ENCODE results near the gene PTPN1. TPM values are rescaled to one million over a fixed set of nuclear protein-coding genes. Genes with fewer than 3 reads are reported as not detected.
"Not testable (repeated sequence)": the region's sequence is repeated elsewhere in the genome, so short reads cannot be mapped to it uniquely, and the experiment has no call there.

The PTPN1 gene
- polyA plus RNA-seq, 4 donors, result 22.1 to 33.4 (median 32.0) TPM

DNA sequence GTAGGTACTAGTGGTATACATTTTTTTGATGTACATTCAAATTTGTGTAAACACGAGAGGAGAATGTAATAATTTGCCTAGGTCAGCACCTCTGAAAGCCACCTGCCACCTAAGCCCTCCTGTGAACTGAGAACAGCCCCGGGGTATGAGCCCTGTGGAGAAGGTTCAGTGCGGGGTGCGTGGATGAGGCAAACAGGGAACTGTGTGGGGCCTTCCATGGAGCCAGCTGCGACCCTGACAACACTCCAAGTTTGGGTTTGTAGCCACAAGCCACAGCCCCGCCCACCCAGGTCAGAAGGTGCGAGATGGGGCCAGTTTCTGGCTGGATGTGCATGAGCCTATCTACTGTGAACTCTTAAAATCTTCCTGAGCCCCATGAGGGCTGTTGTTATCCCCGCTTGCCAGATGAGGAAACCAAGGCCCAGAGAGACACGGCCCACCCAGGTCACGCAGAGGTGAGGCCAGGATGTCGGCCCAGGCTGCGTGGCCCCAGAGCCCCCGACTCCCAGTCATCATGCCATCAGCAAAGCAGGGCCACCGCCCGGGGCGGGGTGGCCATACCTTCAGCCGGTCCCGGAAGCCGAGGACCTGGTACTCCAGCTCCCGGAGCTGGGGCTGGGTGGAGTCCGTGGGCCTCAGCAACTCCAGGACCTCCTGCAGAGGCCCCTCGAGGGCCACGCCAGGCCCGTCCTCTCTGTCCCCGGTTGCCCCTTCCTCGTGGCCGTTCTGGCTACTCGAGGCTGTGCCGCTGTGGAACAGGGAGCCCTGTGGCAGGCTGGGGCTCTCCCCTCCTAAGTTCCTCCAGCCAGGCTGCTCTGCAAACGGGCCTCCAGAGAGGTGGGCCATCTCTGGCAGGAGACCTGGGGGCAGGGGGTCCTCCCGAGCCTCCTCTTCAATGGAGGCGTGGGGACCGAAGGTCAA, 91.6 kb downstream of the PTPN1 start:
- DNase-seq (ENCODE audit: low read depth in 4 of 4, low spot score in 3 of 4), result no peak

DNA sequence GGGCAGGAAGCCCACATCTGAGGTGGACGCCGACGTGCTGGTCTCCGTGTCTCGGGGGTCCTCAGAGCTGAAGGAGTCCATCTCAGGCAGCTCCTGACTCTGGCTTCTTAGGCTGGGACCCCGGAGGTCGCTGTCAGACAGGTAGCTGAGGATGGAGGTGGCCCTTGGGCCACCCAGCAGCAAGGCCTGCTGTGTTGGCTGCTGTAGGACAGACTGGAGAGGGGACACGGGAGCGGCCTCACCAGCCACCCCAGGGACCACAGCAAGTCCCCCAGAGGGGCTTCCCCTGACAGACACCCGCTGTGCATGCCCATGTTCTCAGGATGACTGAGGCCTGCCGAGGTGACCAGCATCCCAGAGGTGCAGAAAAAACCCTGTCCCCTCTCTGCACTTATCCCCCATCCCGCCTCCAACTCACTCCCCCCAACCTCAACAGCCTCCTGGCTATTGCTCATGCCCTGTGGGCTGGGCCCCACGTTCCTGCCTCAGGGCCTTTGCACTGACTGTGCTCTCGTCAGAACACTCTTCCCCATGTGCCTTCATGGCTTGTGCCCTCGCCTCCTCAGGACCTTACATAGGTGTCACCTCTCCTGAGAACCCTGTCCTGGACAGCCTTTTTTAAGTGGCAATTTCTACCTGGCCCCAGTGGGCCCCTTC, 92.4 kb downstream of the PTPN1 start:
- no peak for DNase-seq (ENCODE audit: low read depth in 4 of 4, low spot score in 3 of 4)

DNA sequence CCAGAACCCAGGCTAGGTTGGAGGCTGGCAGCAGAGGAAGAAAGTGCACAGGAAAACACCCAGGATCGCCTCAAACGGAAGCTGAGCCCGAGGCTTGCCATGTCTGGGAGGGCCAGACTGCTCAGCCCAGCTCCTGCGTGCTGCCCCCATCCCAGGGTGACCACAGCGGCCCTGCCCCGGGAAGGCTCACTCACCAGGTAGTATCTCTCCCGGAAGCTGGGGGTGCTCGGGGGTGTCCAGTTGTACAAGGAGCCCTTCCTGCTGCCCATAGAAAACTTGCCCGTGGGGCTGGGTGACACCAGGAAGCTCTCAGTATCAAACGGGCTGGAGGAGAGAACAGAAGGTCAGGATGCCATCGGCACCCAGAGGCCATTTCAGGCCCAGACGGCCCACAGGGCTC, 94.3 kb downstream of the PTPN1 start:
- DNase-seq (ENCODE audit: low read depth in 4 of 4, low spot score in 3 of 4), result no peak

DNA sequence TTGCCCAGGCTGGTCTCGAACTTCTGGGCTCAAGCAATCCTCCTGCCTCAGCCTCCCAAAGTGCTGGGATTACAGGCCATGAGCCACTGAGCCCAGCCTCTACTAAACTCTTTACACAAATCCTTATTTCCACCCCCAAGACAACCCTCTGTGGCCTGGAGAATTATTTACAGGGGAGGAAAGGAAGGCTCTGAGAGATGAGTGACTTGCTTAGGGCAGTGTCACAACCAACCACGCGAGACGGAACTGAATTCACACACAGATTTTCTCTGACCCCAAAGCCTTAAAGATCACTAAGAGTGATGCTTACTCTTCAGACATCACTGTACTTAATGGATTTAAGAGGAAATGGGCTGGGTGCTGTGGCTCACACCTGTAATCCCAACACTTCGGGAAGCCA, 95.0 kb downstream of the PTPN1 start:
- no peak for DNase-seq (ENCODE audit: low read depth in 4 of 4, low spot score in 3 of 4)

DNA sequence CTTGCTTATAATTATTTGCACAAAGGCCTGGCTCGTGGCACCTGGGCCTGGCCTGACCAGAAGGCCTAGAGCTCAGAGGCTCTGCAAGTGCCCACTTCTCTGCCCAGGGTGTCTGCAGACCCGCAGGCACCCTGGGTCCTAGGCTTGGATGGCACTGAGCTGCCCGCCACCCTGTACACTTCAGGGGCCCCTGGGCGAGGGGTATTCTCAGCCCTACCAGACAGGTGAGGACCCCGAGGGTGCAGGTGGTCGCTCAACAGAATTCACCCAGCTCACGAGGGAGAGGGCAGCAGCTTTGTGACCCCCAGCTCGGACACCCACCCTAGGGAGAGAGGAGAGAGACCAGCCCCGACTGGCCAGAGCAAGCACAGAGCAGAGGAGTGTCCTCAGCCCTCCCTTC, 97.3 kb downstream of the PTPN1 start:
- no peak for DNase-seq (ENCODE audit: low read depth in 4 of 4, low spot score in 3 of 4)

DNA sequence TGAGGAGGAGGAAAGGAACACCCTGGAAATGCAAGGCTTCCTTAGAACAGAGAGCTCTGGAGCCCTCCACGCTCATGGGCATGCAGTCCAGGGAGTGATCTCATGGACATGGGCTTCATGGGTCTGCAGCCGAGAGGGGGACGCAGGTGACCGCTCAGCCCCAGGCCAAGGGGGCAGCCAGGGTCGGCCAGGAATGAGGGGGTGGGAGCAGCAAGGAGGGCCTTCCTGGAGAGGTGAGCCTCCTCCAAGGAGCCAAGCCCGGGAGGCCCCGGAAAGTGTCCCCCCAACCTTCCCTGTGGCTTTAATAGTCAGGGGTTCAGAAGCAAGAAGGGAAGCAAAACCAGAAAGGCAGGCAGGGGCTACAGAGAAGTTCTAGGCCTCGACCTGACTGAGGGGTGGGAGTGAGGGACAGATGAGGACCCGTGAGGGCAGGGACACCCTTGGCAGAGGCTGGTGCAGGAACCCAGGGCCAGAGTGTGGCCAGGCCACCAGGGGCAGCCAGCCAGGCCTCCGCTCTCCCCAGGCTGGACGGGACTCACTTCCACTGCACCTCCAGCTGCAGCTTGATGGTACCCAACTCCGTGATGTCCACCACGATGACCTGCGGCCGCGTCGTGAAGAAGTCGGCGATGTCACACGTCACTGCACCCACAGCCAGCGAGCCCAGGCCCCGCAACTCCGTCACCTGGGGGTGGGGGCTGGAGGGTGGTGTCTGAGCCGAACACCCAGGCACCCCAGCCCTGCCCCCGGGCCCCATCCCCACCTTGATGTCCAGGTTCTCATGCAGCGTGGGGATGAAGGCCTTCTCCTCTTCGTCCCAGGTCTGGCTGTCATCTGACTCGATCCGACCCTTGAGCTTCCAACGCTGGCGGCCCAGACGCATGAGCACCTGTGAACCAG, 97.9 kb downstream of the PTPN1 start:
- DNase-seq (ENCODE audit: low read depth in 4 of 4, low spot score in 3 of 4), result no peak

DNA sequence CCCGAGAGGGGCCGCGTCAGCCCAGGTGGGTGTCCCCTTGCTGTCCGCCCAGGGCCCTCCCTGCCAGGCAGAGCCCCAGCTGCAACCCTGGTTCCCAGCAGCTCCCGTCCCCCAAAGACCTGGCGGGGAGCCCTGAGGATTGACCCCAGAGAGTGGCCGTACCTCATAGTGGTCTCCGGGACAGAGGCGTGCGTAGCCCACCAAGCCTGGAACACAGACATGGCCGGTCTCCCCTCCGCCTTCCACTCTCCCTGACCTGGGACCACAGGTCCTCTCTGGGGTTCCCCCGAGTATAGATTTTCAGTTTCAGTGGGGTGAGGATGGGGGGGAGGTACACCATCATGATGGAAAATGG, 98.5 kb downstream of the PTPN1 start:
- DNase-seq (ENCODE audit: low read depth in 4 of 4, low spot score in 3 of 4), result no peak

DNA sequence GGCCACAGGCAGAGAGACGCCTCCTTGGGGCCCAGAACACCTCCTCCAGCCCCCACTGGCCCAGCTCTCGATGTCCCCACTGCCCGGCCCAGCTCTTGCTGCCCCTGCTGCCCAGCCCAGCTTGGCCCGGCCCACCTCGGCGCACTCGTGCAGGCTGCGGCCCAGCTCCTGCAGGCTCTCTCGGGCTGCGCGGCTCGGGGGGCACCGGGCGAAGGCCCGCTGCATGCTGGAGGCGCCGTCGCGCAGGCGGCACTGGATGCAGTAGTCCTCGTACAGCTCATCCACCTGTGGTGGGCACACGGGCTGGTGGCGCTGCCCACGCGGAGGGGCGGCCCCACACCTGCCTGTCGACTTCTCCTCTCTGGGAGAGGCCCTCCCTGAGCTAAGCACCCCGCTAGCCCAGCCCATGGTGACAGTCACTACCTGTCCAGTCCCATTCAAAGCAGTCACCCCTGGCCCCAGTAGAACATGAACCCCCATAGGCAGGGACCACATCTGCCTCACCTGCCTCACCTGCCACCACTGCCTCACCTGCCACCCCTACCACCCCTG, 99.3 kb downstream of the PTPN1 start:
- no peak for DNase-seq (ENCODE audit: low read depth in 4 of 4, low spot score in 3 of 4)

DNA sequence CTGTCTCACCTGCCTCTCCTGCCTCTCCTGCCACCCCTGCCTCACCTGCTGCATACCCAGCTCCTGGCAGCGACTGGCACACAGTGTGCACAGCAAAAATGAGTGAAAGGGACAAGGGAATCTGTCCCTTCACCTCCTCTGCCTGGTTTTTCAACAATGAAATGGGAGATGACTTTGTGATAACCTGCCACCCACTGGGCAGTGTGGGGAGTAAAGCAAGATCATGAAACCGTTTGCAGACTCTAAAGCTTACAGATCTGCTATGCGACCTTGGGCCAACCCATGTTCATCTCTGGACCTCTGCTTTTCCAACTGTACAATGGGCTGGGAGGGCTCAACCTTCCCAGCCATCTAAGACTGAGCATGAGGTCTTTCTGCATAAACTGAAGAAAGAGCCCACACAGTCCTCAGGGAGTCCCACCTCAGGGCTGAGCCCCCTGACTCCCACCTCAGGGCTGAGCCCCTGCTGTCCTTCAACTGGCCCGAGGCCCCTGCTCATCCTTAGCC, 100.1 kb downstream of the PTPN1 start:
- no peak for DNase-seq (ENCODE audit: low read depth in 4 of 4, low spot score in 3 of 4)

DNA sequence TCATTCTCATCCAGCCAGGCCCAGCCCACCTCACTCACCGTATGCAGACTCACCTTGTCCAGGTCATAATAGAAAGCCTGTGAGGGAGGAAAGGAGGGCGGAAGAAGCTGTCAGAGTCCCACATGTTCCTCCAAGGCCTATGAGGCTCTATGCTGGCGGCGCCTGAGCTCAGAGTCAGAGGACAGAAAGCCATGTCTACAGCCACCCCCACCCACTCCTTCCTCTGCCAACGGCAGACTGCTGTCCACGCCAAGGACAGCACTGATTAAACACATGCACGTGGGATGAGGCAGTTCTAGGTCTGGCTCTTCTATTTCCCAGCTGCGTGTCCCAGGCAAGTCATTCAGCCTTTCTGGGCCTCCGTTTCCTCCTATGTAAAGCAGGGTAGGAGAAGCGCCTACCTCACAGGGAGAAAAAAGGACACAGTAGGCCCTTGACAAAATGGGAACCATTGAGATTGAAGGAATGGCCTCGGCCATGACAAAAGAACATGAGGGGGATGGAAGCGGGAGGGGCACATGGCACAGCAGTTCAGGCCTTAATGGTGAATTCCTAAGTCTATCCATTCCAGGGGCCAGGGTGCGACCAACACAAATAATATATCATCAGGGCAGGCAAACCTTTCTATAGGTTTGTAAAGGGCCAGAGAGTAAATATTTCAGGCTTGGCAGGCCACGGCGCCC, 101.1 kb downstream of the PTPN1 start:
- no peak for DNase-seq (ENCODE audit: low read depth in 4 of 4, low spot score in 3 of 4)

DNA sequence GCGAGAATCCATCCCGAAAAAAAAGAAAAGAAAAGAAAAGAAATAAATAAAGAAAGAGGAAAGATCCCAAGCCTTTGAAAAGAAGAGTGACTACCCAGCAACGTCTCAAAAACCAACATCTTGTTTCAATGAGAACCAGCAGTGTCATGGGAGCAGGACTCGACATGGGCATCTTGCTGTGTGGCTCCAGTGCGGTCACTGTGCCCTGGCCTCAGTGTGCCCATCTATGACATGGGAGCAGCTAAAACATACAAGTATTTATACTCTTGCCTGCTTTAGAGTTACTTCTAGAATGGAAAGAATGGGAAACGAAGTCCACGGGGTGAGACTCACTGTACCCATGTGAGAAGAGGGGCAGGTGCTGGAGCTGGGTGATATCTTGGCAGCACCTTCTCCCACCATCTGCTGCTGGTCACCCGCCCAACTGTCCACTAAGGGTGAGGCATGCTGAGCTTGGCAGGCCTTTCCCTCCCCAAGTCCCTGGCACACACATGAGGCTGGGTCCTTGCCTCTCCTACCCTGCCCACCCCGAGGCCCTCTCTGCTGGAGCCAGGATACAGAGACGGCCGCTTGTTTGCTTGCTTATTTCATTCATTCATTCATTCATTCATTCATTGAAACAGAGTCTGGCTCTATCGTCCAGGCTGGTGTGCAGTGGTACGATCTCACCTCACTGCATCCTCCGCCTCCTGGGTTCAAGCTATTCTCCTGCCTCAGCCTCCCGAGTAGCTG, 103.4 kb downstream of the PTPN1 start:
- no peak for DNase-seq (ENCODE audit: low read depth in 4 of 4, low spot score in 3 of 4)

DNA sequence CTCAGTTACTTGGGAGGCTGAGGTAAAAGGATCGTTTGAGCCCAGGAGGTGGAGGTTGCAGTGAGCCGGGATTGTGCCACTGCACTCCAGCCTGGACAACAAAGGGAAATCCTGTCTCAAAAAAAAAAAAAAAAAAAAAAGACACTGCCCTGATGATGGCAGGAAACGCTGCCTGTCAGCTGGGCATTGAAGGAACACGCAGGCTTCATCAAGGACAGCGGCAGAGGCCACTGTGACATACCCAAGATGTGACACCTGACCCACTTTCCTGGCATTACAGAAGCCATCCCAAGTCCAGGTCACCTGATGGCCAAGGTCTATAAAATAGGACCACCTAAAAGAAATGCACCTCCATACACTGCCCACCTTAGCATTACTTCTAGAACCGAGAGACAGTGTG, 105.2 kb downstream of the PTPN1 start:
- no peak for DNase-seq (ENCODE audit: low read depth in 4 of 4, low spot score in 3 of 4)

DNA sequence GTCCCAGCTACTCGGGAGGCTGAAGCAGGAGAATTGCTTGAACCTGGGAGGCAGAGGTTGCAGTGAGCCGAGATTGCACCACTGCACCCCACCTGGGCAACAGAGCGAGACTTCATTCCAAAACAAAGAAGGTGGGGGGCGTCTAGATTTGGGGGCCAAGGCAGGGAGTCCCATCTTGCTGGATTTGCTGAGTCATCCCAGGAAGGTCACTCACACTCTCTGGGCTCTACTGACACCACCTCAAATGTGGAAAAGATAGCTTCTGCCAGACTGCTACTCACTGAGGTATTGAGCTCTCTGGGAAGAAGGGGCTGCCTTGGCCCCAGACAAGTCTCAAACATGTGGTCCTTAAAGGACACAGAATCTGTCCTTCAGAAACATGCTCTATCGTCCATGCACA, 106.8 kb downstream of the PTPN1 start:
- no peak for DNase-seq (ENCODE audit: low read depth in 4 of 4, low spot score in 3 of 4)

DNA sequence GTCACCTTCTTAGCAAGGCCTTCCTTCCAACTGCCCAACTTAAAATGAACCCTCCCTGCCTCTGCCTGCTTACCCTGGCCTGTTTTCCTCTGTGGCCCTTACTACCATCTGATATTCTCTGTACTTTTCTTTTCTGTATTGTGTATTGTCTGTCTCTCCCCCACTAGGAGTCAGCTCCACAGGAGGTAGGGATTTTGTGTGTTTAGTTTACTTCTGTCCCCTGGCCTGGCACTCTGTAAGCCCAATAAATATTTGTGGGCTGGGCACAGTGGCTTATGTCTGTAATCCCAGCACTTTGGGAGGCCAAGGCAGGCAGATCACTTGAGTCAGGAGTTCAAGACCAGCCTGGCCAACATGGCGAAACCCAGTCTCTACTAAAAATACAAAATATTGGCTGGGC, 108.4 kb downstream of the PTPN1 start:
- DNase-seq (ENCODE audit: low read depth in 4 of 4, low spot score in 3 of 4), result no peak

DNA sequence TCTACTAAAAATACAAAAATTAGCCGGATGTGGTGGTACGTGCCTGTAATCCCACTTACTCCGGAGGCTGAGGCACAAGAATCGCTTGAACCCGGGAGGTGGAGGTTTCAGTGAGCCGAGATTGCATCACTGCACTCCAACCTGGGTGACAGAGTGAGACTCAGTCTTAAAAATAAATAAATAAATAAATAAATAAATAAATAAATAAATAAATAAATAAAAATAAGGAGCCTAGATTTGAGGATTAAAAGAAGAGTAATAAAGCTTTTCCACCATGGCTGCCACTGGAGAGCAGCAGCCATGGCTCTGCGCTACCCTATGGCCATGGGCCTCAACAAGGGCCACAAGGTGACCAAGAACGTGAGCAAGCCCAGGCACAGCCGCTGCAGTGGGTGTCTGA, 110.3 kb downstream of the PTPN1 start:
- not testable (repeated sequence) for DNase-seq (ENCODE audit: low read depth in 4 of 4, low spot score in 3 of 4)

DNA sequence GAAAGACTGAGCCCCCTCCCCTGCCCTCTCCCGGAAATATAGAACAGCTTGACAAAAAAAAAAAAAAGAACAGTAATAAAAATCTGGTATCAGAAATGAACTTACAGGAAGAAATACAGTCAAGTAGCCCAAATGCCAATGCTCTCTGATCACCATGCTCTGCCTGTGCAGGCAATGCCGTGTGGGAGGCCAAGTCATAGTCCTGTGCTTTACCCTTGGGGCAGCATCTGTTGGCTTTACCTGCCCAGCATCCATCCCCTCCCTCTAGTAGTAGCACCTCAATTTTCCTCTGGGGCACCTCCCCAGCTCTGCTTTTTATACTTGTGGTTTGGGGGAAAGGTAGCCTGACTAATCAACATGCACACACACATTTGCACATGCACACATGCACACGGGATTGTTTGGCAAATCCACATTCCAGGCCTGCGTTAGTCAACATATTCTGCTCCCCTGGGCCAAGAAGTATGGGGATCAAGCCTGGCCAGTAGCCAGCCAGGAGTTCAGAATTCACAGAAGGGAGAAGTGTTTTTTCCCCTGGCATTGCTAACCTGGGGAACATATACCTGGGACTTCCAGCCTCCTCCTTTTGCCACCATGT, 111.0 kb downstream of the PTPN1 start:
- DNase-seq (ENCODE audit: low read depth in 4 of 4, low spot score in 3 of 4), result no peak

DNA sequence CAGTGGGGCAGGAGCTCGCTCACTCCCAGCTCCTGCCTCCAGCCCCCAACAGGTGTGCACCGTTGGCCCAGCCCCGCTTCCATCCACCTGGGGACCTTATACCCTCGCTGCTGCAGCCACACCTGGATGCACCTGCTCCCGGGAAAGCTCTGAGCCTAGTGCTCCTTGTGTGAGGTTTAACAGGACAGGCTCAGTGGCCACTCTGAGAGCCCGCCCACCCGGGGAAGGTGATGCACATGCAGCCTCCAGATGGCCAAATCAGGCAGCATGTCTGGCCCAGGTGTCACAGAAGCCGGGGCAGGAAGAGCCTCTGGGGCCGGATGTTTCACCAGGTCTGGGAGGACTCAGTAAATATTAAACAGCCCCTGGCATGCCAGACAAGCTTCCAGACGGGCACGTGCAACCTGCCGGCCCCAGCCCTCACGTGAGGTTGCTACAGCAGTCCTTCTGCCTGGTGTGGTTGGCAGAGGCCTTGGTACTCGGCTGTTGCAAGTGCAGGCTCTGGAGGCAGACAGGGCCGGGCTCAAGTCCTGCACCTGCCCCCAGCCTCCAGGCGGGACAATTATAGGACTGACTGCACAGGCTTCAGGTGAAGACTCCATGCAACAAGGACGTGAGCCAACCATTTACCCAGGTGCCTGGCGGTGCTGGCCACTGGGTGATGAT, 114.3 kb downstream of the PTPN1 start:
- no peak for DNase-seq (ENCODE audit: low read depth in 4 of 4, low spot score in 3 of 4)

DNA sequence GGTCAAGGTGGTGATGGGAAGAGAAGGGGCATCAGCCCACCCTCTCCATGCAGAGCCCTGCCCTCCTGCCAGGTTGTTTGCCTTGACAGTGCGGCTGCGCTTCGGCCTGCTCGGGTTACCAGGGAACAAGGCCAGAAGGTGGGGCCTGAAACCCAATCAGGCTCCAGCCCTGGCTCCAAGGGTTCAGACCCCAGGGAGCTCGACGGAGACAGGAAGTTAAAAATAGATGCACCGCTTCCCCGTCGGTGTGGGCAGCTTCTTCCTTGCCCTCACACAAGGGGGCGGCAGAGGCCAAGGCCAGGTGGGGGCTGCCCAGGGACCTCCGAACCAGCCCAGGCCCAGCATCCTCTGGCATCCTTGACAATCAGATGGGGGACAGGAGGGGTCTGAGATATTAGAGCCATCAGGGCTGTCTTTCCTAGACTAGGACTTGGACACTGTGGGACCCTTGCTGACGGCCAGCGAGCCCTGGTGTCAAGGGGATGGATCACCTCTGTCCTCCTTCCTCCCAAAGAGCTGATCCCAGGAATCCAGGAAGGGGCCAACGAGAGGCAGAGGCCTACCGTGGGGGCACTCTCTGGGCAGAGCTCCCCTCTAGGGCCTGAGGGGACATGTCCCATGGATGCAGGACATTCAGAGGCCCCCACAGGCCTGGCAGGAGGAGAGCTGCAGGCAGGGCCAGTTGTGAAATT, 115.9 kb downstream of the PTPN1 start:
- DNase-seq (ENCODE audit: low read depth in 4 of 4, low spot score in 3 of 4), result no peak

Data from left renal pelvis (tissue), 4 donors.